OCI-LY3 (cell line): ENCODE measurements around the gene KIAA0319L.

ENCODE experiments used
- CTCF ChIP-seq: fragments of 200-600, 300-600 bp; sonication (generic); IDR thresholded peaks from 2 replicates; pipeline ENCODE4 v1.5.1; 2014; ENCODE audit warnings: antibody characterized with exemption, low read length, low read depth
- EZH2phosphoT487 ChIP-seq: fragments of 200-600 bp; shearing (Covaris generic); IDR thresholded peaks from 2 replicates; pipeline ENCODE4 v1.6.1; 2018; ENCODE audit warnings: antibody characterized with exemption, mixed run types, low read depth

GRCh38 chr1:35433714-35434113 is 123.5 kb downstream of the KIAA0319L start:
- TF ChIP-seq CTCF (no peak), EZH2phosphoT487 (no peak)
